ENCODE measurements around the gene ACTG1. TPM values are rescaled to one million over a fixed set of nuclear protein-coding genes. Genes with fewer than 3 reads are reported as not detected.

The ACTG1 gene
- total and polyA plus RNA-seq, 2 of the 13 experiments (the other 11 are each of a cell fraction or from before 2014, with no cell fraction given) = 973 to 1,138 TPM

DNA sequence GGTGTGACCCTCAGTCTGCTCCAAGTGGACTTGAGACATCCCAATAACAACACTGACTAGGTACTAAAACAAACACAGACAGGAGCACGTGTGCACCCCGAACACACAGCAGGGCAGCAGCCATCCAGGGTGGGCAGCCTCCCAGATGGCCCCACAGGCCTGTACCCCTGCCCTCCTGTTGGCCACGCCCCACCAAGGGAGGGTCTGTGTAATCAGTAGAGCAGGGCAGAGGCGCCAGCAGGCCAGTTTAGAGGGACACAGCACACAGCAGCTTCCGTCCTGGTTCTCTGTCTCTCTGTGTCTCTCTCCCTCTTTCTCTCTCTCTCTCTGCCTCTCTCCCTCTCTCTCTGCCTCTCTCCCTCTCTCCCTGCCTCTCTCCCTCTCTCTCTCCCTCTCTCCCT, 21.4 kb downstream of the ACTG1 start (continued):
- no peak for TF ChIP-seq ZNF296 (CRISPR knock-in tag; conservative IDR thresholded peaks at IDR 0.05)
- TF ChIP-seq, protein P1, sequence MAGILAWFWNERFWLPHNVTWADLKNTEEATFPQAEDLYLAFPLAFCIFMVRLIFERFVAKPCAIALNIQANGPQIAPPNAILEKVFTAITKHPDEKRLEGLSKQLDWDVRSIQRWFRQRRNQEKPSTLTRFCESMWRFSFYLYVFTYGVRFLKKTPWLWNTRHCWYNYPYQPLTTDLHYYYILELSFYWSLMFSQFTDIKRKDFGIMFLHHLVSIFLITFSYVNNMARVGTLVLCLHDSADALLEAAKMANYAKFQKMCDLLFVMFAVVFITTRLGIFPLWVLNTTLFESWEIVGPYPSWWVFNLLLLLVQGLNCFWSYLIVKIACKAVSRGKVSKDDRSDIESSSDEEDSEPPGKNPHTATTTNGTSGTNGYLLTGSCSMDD (CRISPR knock-in tag; IDR thresholded peaks at IDR 0.05) = no peak
- TF ChIP-seq, protein P2, sequence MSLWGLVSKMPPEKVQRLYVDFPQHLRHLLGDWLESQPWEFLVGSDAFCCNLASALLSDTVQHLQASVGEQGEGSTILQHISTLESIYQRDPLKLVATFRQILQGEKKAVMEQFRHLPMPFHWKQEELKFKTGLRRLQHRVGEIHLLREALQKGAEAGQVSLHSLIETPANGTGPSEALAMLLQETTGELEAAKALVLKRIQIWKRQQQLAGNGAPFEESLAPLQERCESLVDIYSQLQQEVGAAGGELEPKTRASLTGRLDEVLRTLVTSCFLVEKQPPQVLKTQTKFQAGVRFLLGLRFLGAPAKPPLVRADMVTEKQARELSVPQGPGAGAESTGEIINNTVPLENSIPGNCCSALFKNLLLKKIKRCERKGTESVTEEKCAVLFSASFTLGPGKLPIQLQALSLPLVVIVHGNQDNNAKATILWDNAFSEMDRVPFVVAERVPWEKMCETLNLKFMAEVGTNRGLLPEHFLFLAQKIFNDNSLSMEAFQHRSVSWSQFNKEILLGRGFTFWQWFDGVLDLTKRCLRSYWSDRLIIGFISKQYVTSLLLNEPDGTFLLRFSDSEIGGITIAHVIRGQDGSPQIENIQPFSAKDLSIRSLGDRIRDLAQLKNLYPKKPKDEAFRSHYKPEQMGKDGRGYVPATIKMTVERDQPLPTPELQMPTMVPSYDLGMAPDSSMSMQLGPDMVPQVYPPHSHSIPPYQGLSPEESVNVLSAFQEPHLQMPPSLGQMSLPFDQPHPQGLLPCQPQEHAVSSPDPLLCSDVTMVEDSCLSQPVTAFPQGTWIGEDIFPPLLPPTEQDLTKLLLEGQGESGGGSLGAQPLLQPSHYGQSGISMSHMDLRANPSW (CRISPR knock-in tag; IDR thresholded peaks at IDR 0.05; ENCODE audit: borderline replicate concordance) = no peak
- no peak for TF ChIP-seq ZIK1 (CRISPR knock-in tag; IDR thresholded peaks at IDR 0.05; ENCODE audit: borderline replicate concordance, low read depth)
- TF ChIP-seq ZBTB38 (CRISPR knock-in tag; IDR thresholded peaks at IDR 0.05) = no peak
- TF ChIP-seq FOXA1 (IDR thresholded peaks at IDR 0.05) = no peak
- peak; percentile 31; the same call in 1 of the 2 replicates for TF ChIP-seq FOXA1 (CRISPR knock-in tag; IDR thresholded peaks at IDR 0.05)
- no peak for TF ChIP-seq ZNF678 (CRISPR knock-in tag; IDR thresholded peaks at IDR 0.05)
- 0 out of 2 replicates have a peak, but pooled peaks have one; percentile 9 for TF ChIP-seq BHLHE40 (IDR thresholded peaks at IDR 0.05; ENCODE audit: low read length)
- no peak for TF ChIP-seq ARHGAP35 (CRISPR knock-in tag; IDR thresholded peaks at IDR 0.05; ENCODE audit: borderline replicate concordance)
- no peak for TF ChIP-seq ZFP62 (CRISPR knock-in tag; IDR thresholded peaks at IDR 0.05)
- TF ChIP-seq, protein P3, sequence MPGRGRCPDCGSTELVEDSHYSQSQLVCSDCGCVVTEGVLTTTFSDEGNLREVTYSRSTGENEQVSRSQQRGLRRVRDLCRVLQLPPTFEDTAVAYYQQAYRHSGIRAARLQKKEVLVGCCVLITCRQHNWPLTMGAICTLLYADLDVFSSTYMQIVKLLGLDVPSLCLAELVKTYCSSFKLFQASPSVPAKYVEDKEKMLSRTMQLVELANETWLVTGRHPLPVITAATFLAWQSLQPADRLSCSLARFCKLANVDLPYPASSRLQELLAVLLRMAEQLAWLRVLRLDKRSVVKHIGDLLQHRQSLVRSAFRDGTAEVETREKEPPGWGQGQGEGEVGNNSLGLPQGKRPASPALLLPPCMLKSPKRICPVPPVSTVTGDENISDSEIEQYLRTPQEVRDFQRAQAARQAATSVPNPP (CRISPR knock-in tag; IDR thresholded peaks at IDR 0.05) = no peak
- TF ChIP-seq POLR2AphosphoS5 (IDR thresholded peaks at IDR 0.05; ENCODE audit: low read depth, low read length) = no peak
- TF ChIP-seq, protein P4, sequence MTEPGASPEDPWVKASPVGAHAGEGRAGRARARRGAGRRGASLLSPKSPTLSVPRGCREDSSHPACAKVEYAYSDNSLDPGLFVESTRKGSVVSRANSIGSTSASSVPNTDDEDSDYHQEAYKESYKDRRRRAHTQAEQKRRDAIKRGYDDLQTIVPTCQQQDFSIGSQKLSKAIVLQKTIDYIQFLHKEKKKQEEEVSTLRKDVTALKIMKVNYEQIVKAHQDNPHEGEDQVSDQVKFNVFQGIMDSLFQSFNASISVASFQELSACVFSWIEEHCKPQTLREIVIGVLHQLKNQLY (CRISPR knock-in tag; IDR thresholded peaks at IDR 0.05) = no peak
- TF ChIP-seq, protein P5, sequence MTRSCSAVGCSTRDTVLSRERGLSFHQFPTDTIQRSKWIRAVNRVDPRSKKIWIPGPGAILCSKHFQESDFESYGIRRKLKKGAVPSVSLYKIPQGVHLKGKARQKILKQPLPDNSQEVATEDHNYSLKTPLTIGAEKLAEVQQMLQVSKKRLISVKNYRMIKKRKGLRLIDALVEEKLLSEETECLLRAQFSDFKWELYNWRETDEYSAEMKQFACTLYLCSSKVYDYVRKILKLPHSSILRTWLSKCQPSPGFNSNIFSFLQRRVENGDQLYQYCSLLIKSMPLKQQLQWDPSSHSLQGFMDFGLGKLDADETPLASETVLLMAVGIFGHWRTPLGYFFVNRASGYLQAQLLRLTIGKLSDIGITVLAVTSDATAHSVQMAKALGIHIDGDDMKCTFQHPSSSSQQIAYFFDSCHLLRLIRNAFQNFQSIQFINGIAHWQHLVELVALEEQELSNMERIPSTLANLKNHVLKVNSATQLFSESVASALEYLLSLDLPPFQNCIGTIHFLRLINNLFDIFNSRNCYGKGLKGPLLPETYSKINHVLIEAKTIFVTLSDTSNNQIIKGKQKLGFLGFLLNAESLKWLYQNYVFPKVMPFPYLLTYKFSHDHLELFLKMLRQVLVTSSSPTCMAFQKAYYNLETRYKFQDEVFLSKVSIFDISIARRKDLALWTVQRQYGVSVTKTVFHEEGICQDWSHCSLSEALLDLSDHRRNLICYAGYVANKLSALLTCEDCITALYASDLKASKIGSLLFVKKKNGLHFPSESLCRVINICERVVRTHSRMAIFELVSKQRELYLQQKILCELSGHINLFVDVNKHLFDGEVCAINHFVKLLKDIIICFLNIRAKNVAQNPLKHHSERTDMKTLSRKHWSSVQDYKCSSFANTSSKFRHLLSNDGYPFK (CRISPR knock-in tag; IDR thresholded peaks at IDR 0.05; ENCODE audit: borderline replicate concordance) = no peak
- no peak for TF ChIP-seq ZNF546 (CRISPR knock-in tag; conservative IDR thresholded peaks at IDR 0.05)
- no peak for TF ChIP-seq SRY (CRISPR knock-in tag; IDR thresholded peaks at IDR 0.05)
- TF ChIP-seq, protein P6, sequence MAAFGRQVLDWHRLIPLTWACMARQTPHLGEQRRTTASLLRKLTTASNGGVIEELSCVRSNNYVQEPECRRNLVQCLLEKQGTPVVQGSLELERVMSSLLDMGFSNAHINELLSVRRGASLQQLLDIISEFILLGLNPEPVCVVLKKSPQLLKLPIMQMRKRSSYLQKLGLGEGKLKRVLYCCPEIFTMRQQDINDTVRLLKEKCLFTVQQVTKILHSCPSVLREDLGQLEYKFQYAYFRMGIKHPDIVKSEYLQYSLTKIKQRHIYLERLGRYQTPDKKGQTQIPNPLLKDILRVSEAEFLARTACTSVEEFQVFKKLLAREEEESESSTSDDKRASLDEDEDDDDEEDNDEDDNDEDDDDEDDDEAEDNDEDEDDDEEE (CRISPR knock-in tag; IDR thresholded peaks at IDR 0.05) = no peak
- TF ChIP-seq ZSCAN29 (CRISPR knock-in tag; conservative IDR thresholded peaks at IDR 0.05) = no peak
- TF ChIP-seq ZNF367 (CRISPR knock-in tag; IDR thresholded peaks at IDR 0.05; ENCODE audit: borderline replicate concordance) = no peak
- TF ChIP-seq ZKSCAN5 (CRISPR knock-in tag; IDR thresholded peaks at IDR 0.05) = no peak
- TF ChIP-seq MYC (CRISPR knock-in tag; IDR thresholded peaks at IDR 0.05; ENCODE audit: borderline replicate concordance) = peak; percentile 45; the same call in 1 of the 2 replicates
